Measurements from ENCODE around the gene RPL7L1. TPM values are rescaled to one million over a fixed set of nuclear protein-coding genes. Genes with fewer than 3 reads are reported as not detected.

The RPL7L1 gene
- total and polyA plus RNA-seq, 2 of the 4 experiments (the other 2 are of a cell fraction), result 43.0 to 112 TPM

DNA sequence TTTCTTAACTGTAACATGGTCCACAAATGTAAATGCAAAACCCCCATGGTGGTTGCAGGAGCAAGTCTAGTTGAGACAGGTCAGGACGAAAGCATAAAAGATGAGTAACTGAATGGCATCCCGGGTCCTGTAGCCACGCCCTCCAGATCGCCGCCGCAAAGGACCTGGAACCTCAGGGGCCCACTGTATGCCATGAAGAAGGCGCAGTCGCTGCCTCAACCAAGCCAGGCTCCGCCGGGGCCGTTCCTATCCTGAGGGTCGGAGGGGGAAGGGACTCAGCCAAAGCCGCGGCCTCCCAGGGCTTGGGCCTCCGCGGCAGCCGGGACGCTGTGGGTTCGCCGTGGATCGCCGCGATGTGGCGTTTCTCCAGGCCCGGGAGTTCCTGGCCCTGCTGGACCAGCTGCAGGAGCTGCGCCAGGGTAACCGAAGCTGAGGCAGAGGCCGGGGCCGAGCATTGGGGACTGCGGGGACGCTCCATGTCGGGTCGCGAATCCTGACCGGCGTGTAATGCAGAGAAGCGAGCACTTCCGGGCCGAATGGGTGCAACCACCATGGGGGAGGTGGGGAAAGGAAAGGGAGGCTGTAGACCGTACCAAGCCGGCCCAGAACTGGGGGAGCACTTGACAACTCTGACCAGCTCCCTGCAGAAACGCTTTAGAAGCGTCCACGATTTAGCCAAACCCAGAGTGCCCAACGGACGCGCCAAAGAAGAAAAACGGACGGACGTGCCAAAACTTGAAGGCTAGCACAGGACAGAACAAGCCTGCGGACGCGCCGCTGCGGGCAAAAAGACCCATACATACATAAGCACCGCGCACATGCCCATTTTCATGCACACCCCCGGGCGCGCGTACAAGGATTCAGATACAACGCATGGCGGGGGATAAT is 11.1 kb downstream of the RPL7L1 start:
- Histone ChIP-seq H3K79me1 (ENCODE audit: low read depth in 1 of 2, low read length in 2 of 2) (peaks cover 6 to 7% of the 10 kb centered on the region in 2 experiments; a peak in 3 of 4 replicates), H4K8ac (ENCODE audit: low read depth in 2 of 2, low read length in 2 of 2) (peak overlapping the region; percentile 75 to 97), H2AK9ac (replicated peaks; ENCODE audit: low read depth, low read length, poor library complexity) (peak overlapping the region; percentile 100), H4K5ac (ENCODE audit: low read depth, low read length) (peak overlapping the region; percentile 41), H2AFZ (replicated peaks; ENCODE audit: low read length, poor library complexity) (peak overlapping the region; percentile 99), H4K20me1 (ENCODE audit: insufficient read depth, low read length) (peaks cover 3% of the 10 kb centered on the region; the same call in 1 of the 2 replicates), H3K36me3 (ENCODE audit: control insufficient read depth, insufficient read depth, low read length) (peaks cover 9% of the 10 kb centered on the region), H2BK20ac (ENCODE audit: low read depth, low read length) (no peak overlapping the region), H3K4me1 (ENCODE audit: control insufficient read depth, insufficient read depth, low read length) (peaks cover 3% of the 10 kb centered on the region; the same call in 1 of the 2 replicates), H2BK120ac (ENCODE audit: low read depth, low read length) (peak overlapping the region; percentile 52), H3K9ac (ENCODE audit: low read depth, low read length) (peak overlapping the region; percentile 84), H3K4ac (ENCODE audit: low read depth, low read length) (peak overlapping the region; percentile 92), H3K14ac (replicated peaks; ENCODE audit: low read depth, low read length) (peak overlapping the region; percentile 92), H3K23ac (ENCODE audit: low read depth, low read length) (peak overlapping the region; percentile 74), H4K91ac (ENCODE audit: insufficient read depth, low read depth, low read length) (peak overlapping the region; percentile 91), H3K56ac (ENCODE audit: extremely low read depth, insufficient read depth, low read length) (peak overlapping the region; percentile 81), H3K9me1 (ENCODE audit: insufficient read depth, low read length) (no peaks in the 10 kb centered on the region), H2AK5ac (ENCODE audit: low read depth, low read length) (peak overlapping the region; percentile 74), H2BK15ac (ENCODE audit: low read depth, low read length) (no peak overlapping the region), H3K4me2 (ENCODE audit: low read depth, low read length) (peak overlapping the region; percentile 63), H3K18ac (ENCODE audit: low read depth, low read length) (peak overlapping the region; percentile 38; the same call in 1 of the 2 replicates), H2BK5ac (ENCODE audit: low read depth, low read length, poor library complexity, severe bottlenecking) (peak overlapping the region; percentile 92), H3K27ac (ENCODE audit: insufficient read depth, low read length) (peak overlapping the region; percentile 87), H3K9me3 (ENCODE audit: control insufficient read depth, insufficient read depth, low read length) (no peaks in the 10 kb centered on the region), H3K4me3 (ENCODE audit: insufficient read depth, low read depth, low read length) (peak overlapping the region; percentile 66), H3K27me3 (ENCODE audit: control insufficient read depth, insufficient read depth, low read length) (no peaks in the 10 kb centered on the region)
- ATAC-seq (ENCODE audit: low read depth) (peak; percentile 97), DNase-seq (peak; percentile 97)
- ChIA-PET CTCF (interaction anchor here (1.3 kb wide), 1 partner anchor 229 kb away, joined by 3 read pairs; no protein-coding TSS in a partner anchor), POLR2A (ENCODE audit: unreplicated experiment) (no interaction called here)
- 1% methylated on average over 30 of the region's 63 CpGs; no CpG with 5 or more reads in 1 of the 2 experiments for WGBS, 2 experiments (ENCODE audit: extremely low coverage in 2 of 2, insufficient read length in 1 of 2)
- in situ Hi-C loops (cut with MboI; ENCODE audit: low sequenced_read_pairs) (loop anchor here (25.0 kb wide), 1 partner anchor 803 kb away; no protein-coding TSS in a partner anchor), dilution Hi-C loops (cut with HindIII; ENCODE audit: low sequenced_read_pairs, unreplicated experiment) (no loop called here), intact Hi-C loops (cut with micrococcal nuclease) (loop anchor here (10.0 kb wide), 1 partner anchor 816 kb away; no protein-coding TSS in a partner anchor)
- TSS peak; percentile 98 for BruUV-seq (replicated peaks)
- TF ChIP-seq FOS (IDR thresholded peaks at IDR 0.05; ENCODE audit: low read depth, low read length) (no peak), BHLHE40 (IDR thresholded peaks at IDR 0.05; ENCODE audit: low read depth, low read length) (peak; percentile 98), RAD21 (IDR thresholded peaks at IDR 0.05; ENCODE audit: low read length) (no peak), POLR2A (IDR thresholded peaks at IDR 0.05; ENCODE audit: low read depth, low read length) (peak; percentile 91), MAZ (IDR thresholded peaks at IDR 0.05; ENCODE audit: borderline replicate concordance, low read depth, low read length) (peak; percentile 32; the same call in 1 of the 2 replicates), RFX5 (IDR thresholded peaks at IDR 0.05; ENCODE audit: low read depth, low read length) (no peak), MXI1 (IDR thresholded peaks at IDR 0.05; ENCODE audit: borderline replicate concordance, low read depth, low read length) (peak; percentile 56; the same call in 1 of the 2 replicates), CEBPB (IDR thresholded peaks at IDR 0.05; ENCODE audit: low read depth, low read length) (0 out of 2 replicates have a peak, but pooled peaks have one; percentile 8), NFE2L2 (IDR thresholded peaks at IDR 0.05; ENCODE audit: low read depth, low read length) (no peak), CHD1 (IDR thresholded peaks at IDR 0.05; ENCODE audit: low read depth, low read length) (peak; percentile 98; the same call in 1 of the 2 replicates)
- TF ChIP-seq, protein P1, sequence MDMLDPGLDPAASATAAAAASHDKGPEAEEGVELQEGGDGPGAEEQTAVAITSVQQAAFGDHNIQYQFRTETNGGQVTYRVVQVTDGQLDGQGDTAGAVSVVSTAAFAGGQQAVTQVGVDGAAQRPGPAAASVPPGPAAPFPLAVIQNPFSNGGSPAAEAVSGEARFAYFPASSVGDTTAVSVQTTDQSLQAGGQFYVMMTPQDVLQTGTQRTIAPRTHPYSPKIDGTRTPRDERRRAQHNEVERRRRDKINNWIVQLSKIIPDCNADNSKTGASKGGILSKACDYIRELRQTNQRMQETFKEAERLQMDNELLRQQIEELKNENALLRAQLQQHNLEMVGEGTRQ (IDR thresholded peaks at IDR 0.05; ENCODE audit: low read depth, low read length), result no peak
- TF ChIP-seq, protein P2, sequence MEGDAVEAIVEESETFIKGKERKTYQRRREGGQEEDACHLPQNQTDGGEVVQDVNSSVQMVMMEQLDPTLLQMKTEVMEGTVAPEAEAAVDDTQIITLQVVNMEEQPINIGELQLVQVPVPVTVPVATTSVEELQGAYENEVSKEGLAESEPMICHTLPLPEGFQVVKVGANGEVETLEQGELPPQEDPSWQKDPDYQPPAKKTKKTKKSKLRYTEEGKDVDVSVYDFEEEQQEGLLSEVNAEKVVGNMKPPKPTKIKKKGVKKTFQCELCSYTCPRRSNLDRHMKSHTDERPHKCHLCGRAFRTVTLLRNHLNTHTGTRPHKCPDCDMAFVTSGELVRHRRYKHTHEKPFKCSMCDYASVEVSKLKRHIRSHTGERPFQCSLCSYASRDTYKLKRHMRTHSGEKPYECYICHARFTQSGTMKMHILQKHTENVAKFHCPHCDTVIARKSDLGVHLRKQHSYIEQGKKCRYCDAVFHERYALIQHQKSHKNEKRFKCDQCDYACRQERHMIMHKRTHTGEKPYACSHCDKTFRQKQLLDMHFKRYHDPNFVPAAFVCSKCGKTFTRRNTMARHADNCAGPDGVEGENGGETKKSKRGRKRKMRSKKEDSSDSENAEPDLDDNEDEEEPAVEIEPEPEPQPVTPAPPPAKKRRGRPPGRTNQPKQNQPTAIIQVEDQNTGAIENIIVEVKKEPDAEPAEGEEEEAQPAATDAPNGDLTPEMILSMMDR (conservative IDR thresholded peaks at IDR 0.05; ENCODE audit: low read depth, low read length), result no peak
- TF ChIP-seq, protein P3, sequence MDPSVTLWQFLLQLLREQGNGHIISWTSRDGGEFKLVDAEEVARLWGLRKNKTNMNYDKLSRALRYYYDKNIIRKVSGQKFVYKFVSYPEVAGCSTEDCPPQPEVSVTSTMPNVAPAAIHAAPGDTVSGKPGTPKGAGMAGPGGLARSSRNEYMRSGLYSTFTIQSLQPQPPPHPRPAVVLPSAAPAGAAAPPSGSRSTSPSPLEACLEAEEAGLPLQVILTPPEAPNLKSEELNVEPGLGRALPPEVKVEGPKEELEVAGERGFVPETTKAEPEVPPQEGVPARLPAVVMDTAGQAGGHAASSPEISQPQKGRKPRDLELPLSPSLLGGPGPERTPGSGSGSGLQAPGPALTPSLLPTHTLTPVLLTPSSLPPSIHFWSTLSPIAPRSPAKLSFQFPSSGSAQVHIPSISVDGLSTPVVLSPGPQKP (IDR thresholded peaks at IDR 0.05; ENCODE audit: borderline replicate concordance, low read depth, low read length), result no peak
